HepG2 (cell line): ENCODE measurements around the gene MXI1. TPM values are rescaled to one million over a fixed set of nuclear protein-coding genes. Genes with fewer than 3 reads are reported as not detected.

Source experiments
- ATAC-seq: fragments of 200-7000 bp; cut with Tn5 transposase; 3 replicates; pipeline ENCODE4 v1.9.1; 2020; ENCODE audit warnings: mild to moderate bottlenecking, moderate library complexity
- BruUV-seq: library from RNA; stranded (reverse); fragments of 400-500 nt; replicated peaks from 2 replicates; lab custom pipeline; 2021; lab: Mats Ljungman, UMichigan
- CTCF ChIA-PET: fragments of 300-600 bp; formaldehyde crosslinking; extraction: SDS; loops from one replicate; lab custom pipeline; 2021; ENCODE audit warnings: low total read pairs, inconsistent platforms, low intra/inter-chr PET ratio; lab: Yijun Ruan, JAX
- POLR2A ChIA-PET: fragments of 350-600 bp; sonication (Branson Sonifier 250); formaldehyde crosslinking; loops from one replicate; lab custom pipeline; 2020; ENCODE audit warnings: antibody characterized with exemption, inconsistent platforms; lab: Yijun Ruan, JAX
- DNase-seq: peaks from one replicate; pipeline ENCODE4 v3.0.0-alpha.2; 2015; ENCODE audit warnings: low spot score
- FAIRE-seq: peaks from 3 replicates; lab custom pipeline; 2011; peaks lifted over from hg19 to GRCh38; lab: Jason Lieb, UNC
- H2AFZ ChIP-seq: one replicate; pipeline ENCODE4 v1.6.1; 2011; ENCODE audit warnings: low read length, inconsistent platforms
- H3K27ac ChIP-seq: fragments of 300-600 bp; 3 replicates; pipeline ENCODE4 v1.8.0; 2011; ENCODE audit warnings: mixed run types, mild to moderate bottlenecking, mixed read lengths, low read length, inconsistent platforms; ENCODE audit not compliant: insufficient read depth; ENCODE audit errors: extremely low read length
- H3K27me3 ChIP-seq, 2 experiments: fragments of 200-600 bp in 1 of 2; 2 replicates in 1 of 2; 3 replicates in 1 of 2; pipeline versions ENCODE4 v1.6.0 to v1.8.0; 2011; ENCODE audit warnings: low read length in 2 of 2, mild to moderate bottlenecking in 2 of 2, moderate library complexity in 2 of 2, inconsistent platforms in 1 of 2; ENCODE audit not compliant: insufficient read depth in 2 of 2, control insufficient read depth in 1 of 2
- H3K36me3 ChIP-seq, 2 experiments: fragments of 200-600 bp in 1 of 2; replicated peaks in 1 of 2; 2 replicates in 1 of 2; 3 replicates in 1 of 2; pipeline versions ENCODE4 v1.5.1 to v1.8.0; 2011; ENCODE audit warnings: low read length in 2 of 2, inconsistent platforms in 1 of 2; ENCODE audit not compliant: insufficient read depth in 2 of 2, control insufficient read depth in 1 of 2
- H3K4me1 ChIP-seq: 2 replicates; pipeline ENCODE4 v1.5.1; 2012; ENCODE audit warnings: low read length, inconsistent platforms; ENCODE audit not compliant: insufficient read depth
- H3K4me2 ChIP-seq: 2 replicates; pipeline ENCODE4 v1.6.0; 2011; ENCODE audit warnings: low read depth, low read length, inconsistent platforms
- H3K4me3 ChIP-seq, 3 experiments: fragments of 200-600 bp in 1 of 3; sonication (generic), shearing (Covaris generic) in 1 of 3; replicated peaks in 1 of 3; 2 replicates each; pipeline ENCODE4 v1.5.1; 2011 to 2016; ENCODE audit warnings: low read length in 3 of 3, inconsistent platforms in 2 of 3, low read depth in 2 of 3, mild to moderate bottlenecking in 2 of 3, control low read depth in 1 of 3, mixed read lengths in 1 of 3; ENCODE audit not compliant: insufficient read depth in 1 of 3
- H3K79me2 ChIP-seq: one replicate; pipeline ENCODE4 v1.6.1; 2011; ENCODE audit warnings: low read length, inconsistent platforms; ENCODE audit not compliant: insufficient read depth
- H3K9ac ChIP-seq: 2 replicates; pipeline ENCODE4 v1.6.0; 2011; ENCODE audit warnings: mild to moderate bottlenecking, low read depth, low read length, inconsistent platforms; ENCODE audit not compliant: insufficient read depth
- H3K9me3 ChIP-seq: 2 replicates; pipeline ENCODE4 v1.5.1; 2012; ENCODE audit warnings: mild to moderate bottlenecking, low read length
- H4K20me1 ChIP-seq: 2 replicates; pipeline ENCODE4 v1.6.0; 2011; ENCODE audit warnings: inconsistent platforms, mild to moderate bottlenecking, low read length, moderate library complexity; ENCODE audit not compliant: insufficient read depth
- ARNTL ChIP-seq: sonication (generic); formaldehyde crosslinking; IDR thresholded peaks from 2 replicates; pipeline ENCODE4 v1.4.0; 2020; ENCODE audit warnings: mild to moderate bottlenecking, missing genetic modification reagents
- CENPX ChIP-seq: sonication (generic); formaldehyde crosslinking; IDR thresholded peaks from 2 replicates; pipeline ENCODE4 v1.9.0; 2021; ENCODE audit warnings: mild to moderate bottlenecking, missing genetic modification reagents, moderate library complexity
- ESRRA ChIP-seq: sonication (generic); formaldehyde crosslinking; IDR thresholded peaks from 2 replicates; pipeline ENCODE4 v1.5.1; 2020; ENCODE audit warnings: mild to moderate bottlenecking, low read depth, missing genetic modification reagents
- FOXP1 ChIP-seq, 2 experiments: fragments of 450-650 bp in 1 of 2; IDR thresholded peaks; 2 replicates each; pipeline ENCODE4 v1.6.1; 2017 to 2018; ENCODE audit warnings: antibody characterized with exemption in 1 of 2
- GPN1 ChIP-seq: sonication (generic); formaldehyde crosslinking; IDR thresholded peaks from 2 replicates; pipeline ENCODE4 v1.5.1; 2020; ENCODE audit warnings: missing genetic modification reagents, borderline replicate concordance
- NBN ChIP-seq: fragments of 450-650 bp; conservative IDR thresholded peaks from 2 replicates; pipeline ENCODE4 v1.6.1; 2017
- STAT6 ChIP-seq: sonication (generic); formaldehyde crosslinking; IDR thresholded peaks from 2 replicates; pipeline ENCODE4 v1.4.0; 2020; ENCODE audit warnings: missing genetic modification reagents, mild to moderate bottlenecking, borderline replicate concordance
- TFDP1 ChIP-seq: IDR thresholded peaks from 2 replicates; pipeline ENCODE4 v1.6.1; 2016; ENCODE audit warnings: missing compliant biosample characterization, missing genetic modification reagents, borderline replicate concordance
- YEATS4 ChIP-seq: sonication (generic); formaldehyde crosslinking; IDR thresholded peaks from 2 replicates; pipeline ENCODE4 v1.4.0; 2020; ENCODE audit warnings: missing genetic modification reagents, borderline replicate concordance
- ZBTB7A ChIP-seq: sonication (generic); formaldehyde crosslinking; IDR thresholded peaks from 2 replicates; pipeline ENCODE4 v1.8.0; 2022; ENCODE audit warnings: mild to moderate bottlenecking, missing genetic modification reagents
- in situ Hi-C: cut with HindIII; loops from 2 replicates; pipeline ENCODE4 v1.10.0; 2017; ENCODE audit warnings: low pct_unique_long_range_greater_than_20kb; ENCODE audit not compliant: extremely low pct_ligation_motif_present
- intact Hi-C: fragments of 100-400 bp; cut with micrococcal nuclease; formaldehyde crosslinking; loops from one replicate; pipeline ENCODE4 v1.10.0; 2022; ENCODE audit not compliant: unreplicated experiment
- polyA plus RNA-seq, 8 experiments: library from polyadenylated mRNA; depleted of rRNA in 3 of 8; stranded (reverse) in 7 of 8; unstranded in 1 of 8; fragments of >200 nt; fragmentation: Illumina TruSeq in 4 of 8; extraction: Trizol in 4 of 8; gene quantifications; 2 replicates each; pipeline versions ENCODE4 v1.2.1 to v1.2.3, GENCODE V29; 2011 to 2016; ENCODE audit warnings: low read depth in 4 of 8, missing spikeins in 1 of 8, mixed read lengths in 1 of 8; ENCODE audit not compliant: insufficient read depth in 1 of 8
- total RNA-seq, 5 experiments: library from RNA; depleted of rRNA; stranded (reverse); fragments of >200 nt; fragmentation: Illumina TruSeq; extraction: Trizol; gene quantifications; 2 replicates each; pipeline ENCODE4 v1.2.3, GENCODE V29; 2016; ENCODE audit warnings: low read depth in 1 of 5

Gene MXI1
- total and polyA plus RNA-seq, 2 of the 13 experiments (the other 11 are each of a cell fraction or from before 2014, with no cell fraction given), result 6.6 to 22.0 TPM

- no peak for TF ChIP-seq ARNTL (CRISPR knock-in tag)
- TF ChIP-seq TFDP1 (CRISPR knock-in tag), result no peak
- TF ChIP-seq ESRRA (CRISPR knock-in tag), result no peak
- TF ChIP-seq STAT6 (CRISPR knock-in tag), result no peak
- no peak for TF ChIP-seq GPN1 (CRISPR knock-in tag)
- TF ChIP-seq CENPX (CRISPR knock-in tag), result no peak
- TF ChIP-seq YEATS4 (CRISPR knock-in tag), result no peak
- no peak for TF ChIP-seq NBN
- no peak for TF ChIP-seq ZBTB7A (CRISPR knock-in tag)
- no peak for TF ChIP-seq FOXP1 (IDR thresholded peaks at IDR 0.05)
- no peak for TF ChIP-seq FOXP1 (CRISPR knock-in tag; IDR thresholded peaks at IDR 0.05)
- Histone ChIP-seq H3K36me3 (0 out of 5 replicates have a peak, but pooled peaks cover 0 to 2% of the 10 kb centered on the region in 2 experiments), H4K20me1 (no peaks in the 10 kb centered on the region), H3K79me2 (no peaks in the 10 kb centered on the region), H2AFZ (no peak overlapping the region), H3K9ac (no peak overlapping the region), H3K9me3 (peaks cover 4% of the 10 kb centered on the region; the same call in 1 of the 2 replicates), H3K27ac (no peak overlapping the region), H3K4me1 (no peaks in the 10 kb centered on the region), H3K27me3 (no peaks in the 10 kb centered on the region), H3K4me3 (no peak overlapping the region), H3K4me2 (no peak overlapping the region)
- DNase-seq (no peak), FAIRE-seq (no peak), ATAC-seq (no peak)
- in situ Hi-C loops (no loop called here), intact Hi-C loops (no loop called here)
- CTCF ChIA-PET, result no interaction called here
- POLR2A ChIA-PET, result no interaction called here
- no TSS peak for BruUV-seq
Observed at GRCh38 chr10:110254467-110254866, 47.1 kb downstream of the MXI1 start.
